Measurements from ENCODE around the gene NKIRAS1. TPM values are rescaled to one million over a fixed set of nuclear protein-coding genes. Genes with fewer than 3 reads are reported as not detected.

NKIRAS1 gene
- total RNA-seq, 1 donor: 11.9 TPM

GRCh38 chr3:23911397-23911796 is 5.4 kb downstream of the NKIRAS1 start:
- peaks cover 8% of the 10 kb centered on the region for H3K36me3 ChIP-seq (ENCODE audit: insufficient read depth, low read length)
- no peak for TF ChIP-seq CTCF (IDR thresholded peaks at IDR 0.05; ENCODE audit: extremely low read depth, low read depth, low read length)
- no peak for DNase-seq (ENCODE audit: insufficient read length, low spot score, missing footprints)
- no peak overlapping the region for H2AFZ ChIP-seq (ENCODE audit: low read length)
- no peaks in the 10 kb centered on the region for H4K20me1 ChIP-seq (ENCODE audit: insufficient read depth, low read length)
- no peak overlapping the region for H3K4me3 ChIP-seq (ENCODE audit: insufficient read depth, low read length)
- H3K79me2 ChIP-seq (ENCODE audit: insufficient read depth, low read length): peaks cover 22% of the 10 kb centered on the region
- no peaks in the 10 kb centered on the region for H3K27me3 ChIP-seq (ENCODE audit: insufficient read depth, low read length)
- peaks cover 7% of the 10 kb centered on the region for H3K4me1 ChIP-seq (ENCODE audit: insufficient read depth, low read length)
- H3K27ac ChIP-seq (ENCODE audit: low read depth, low read length): no peak overlapping the region
- no peak overlapping the region for H3K4me2 ChIP-seq (ENCODE audit: insufficient read depth, low read length)
- no peaks in the 10 kb centered on the region for H3K9me3 ChIP-seq (ENCODE audit: low read depth, low read length)

GRCh38 chr3:23909341-23909740 is 7.4 kb downstream of the NKIRAS1 start:
- TF ChIP-seq CTCF (IDR thresholded peaks at IDR 0.05; ENCODE audit: extremely low read depth, low read depth, low read length): no peak
- H3K79me2 ChIP-seq (ENCODE audit: insufficient read depth, low read length): peaks cover 6% of the 10 kb centered on the region
- H3K4me1 ChIP-seq (ENCODE audit: insufficient read depth, low read length): no peaks in the 10 kb centered on the region
- no peaks in the 10 kb centered on the region for H3K27me3 ChIP-seq (ENCODE audit: insufficient read depth, low read length)
- H3K4me2 ChIP-seq (ENCODE audit: insufficient read depth, low read length): no peak overlapping the region
- H3K36me3 ChIP-seq (ENCODE audit: insufficient read depth, low read length): peaks cover 8% of the 10 kb centered on the region
- DNase-seq (ENCODE audit: insufficient read length, low spot score, missing footprints): no peak
- no peak overlapping the region for H2AFZ ChIP-seq (ENCODE audit: low read length)
- no peak overlapping the region for H3K27ac ChIP-seq (ENCODE audit: low read depth, low read length)
- H4K20me1 ChIP-seq (ENCODE audit: insufficient read depth, low read length): no peaks in the 10 kb centered on the region
- H3K9me3 ChIP-seq (ENCODE audit: low read depth, low read length): no peaks in the 10 kb centered on the region
- no peak overlapping the region for H3K4me3 ChIP-seq (ENCODE audit: insufficient read depth, low read length)

- peaks cover 7% of the 10 kb centered on the region for H3K36me3 ChIP-seq (ENCODE audit: insufficient read depth, low read length)
- no peaks in the 10 kb centered on the region for H3K9me3 ChIP-seq (ENCODE audit: low read depth, low read length)
- H4K20me1 ChIP-seq (ENCODE audit: insufficient read depth, low read length): no peaks in the 10 kb centered on the region
- no peak overlapping the region for H3K4me2 ChIP-seq (ENCODE audit: insufficient read depth, low read length)
- H3K4me1 ChIP-seq (ENCODE audit: insufficient read depth, low read length): no peaks in the 10 kb centered on the region
- TF ChIP-seq CTCF (IDR thresholded peaks at IDR 0.05; ENCODE audit: extremely low read depth, low read depth, low read length): no peak
- no peak for DNase-seq (ENCODE audit: insufficient read length, low spot score, missing footprints)
- no peak overlapping the region for H3K27ac ChIP-seq (ENCODE audit: low read depth, low read length)
- no peaks in the 10 kb centered on the region for H3K27me3 ChIP-seq (ENCODE audit: insufficient read depth, low read length)
- no peak overlapping the region for H2AFZ ChIP-seq (ENCODE audit: low read length)
- H3K4me3 ChIP-seq (ENCODE audit: insufficient read depth, low read length): no peak overlapping the region
- no peaks in the 10 kb centered on the region for H3K79me2 ChIP-seq (ENCODE audit: insufficient read depth, low read length)
These were observed 12.2 kb downstream of the NKIRAS1 start for GRCh38 chr3:23904545-23904944.

- H3K4me2 ChIP-seq (ENCODE audit: insufficient read depth, low read length): no peak overlapping the region
- H3K79me2 ChIP-seq (ENCODE audit: insufficient read depth, low read length): no peaks in the 10 kb centered on the region
- H3K9me3 ChIP-seq (ENCODE audit: low read depth, low read length): no peaks in the 10 kb centered on the region
- TF ChIP-seq CTCF (IDR thresholded peaks at IDR 0.05; ENCODE audit: extremely low read depth, low read depth, low read length): no peak
- no peak for DNase-seq (ENCODE audit: insufficient read length, low spot score, missing footprints)
- H2AFZ ChIP-seq (ENCODE audit: low read length): no peak overlapping the region
- H4K20me1 ChIP-seq (ENCODE audit: insufficient read depth, low read length): no peaks in the 10 kb centered on the region
- H3K36me3 ChIP-seq (ENCODE audit: insufficient read depth, low read length): peaks cover 15% of the 10 kb centered on the region
- H3K4me1 ChIP-seq (ENCODE audit: insufficient read depth, low read length): no peaks in the 10 kb centered on the region
- no peaks in the 10 kb centered on the region for H3K27me3 ChIP-seq (ENCODE audit: insufficient read depth, low read length)
- H3K4me3 ChIP-seq (ENCODE audit: insufficient read depth, low read length): no peak overlapping the region
- no peak overlapping the region for H3K27ac ChIP-seq (ENCODE audit: low read depth, low read length)
These were observed 16.0 kb downstream of the NKIRAS1 start for GRCh38 chr3:23900744-23901143.

Measured in osteoblast (primary cell).